Activated T-helper 2 cell treated with anti-CD3 and anti-CD28 coated beads, Interferon-gamma antibody, Interleukin-2, Interleukin-4, amounts not matched to agents 10 μg/mL and 5 μg/mL and 100 μg/mL, durations not matched to agents 14 hours and 24 hours and 36 hours (primary cell): ENCODE data around the gene CHD2. TPM values are rescaled to one million over a fixed set of nuclear protein-coding genes. Genes with fewer than 3 reads are reported as not detected.

Experiments used
- DNase-seq: peaks from one replicate; pipeline ENCODE4 v3.0.0; 2021; ENCODE audit warnings: low spot score
- H3K27ac Mint-ChIP-seq: one replicate; pipeline ENCODE4 v1.8.0; 2021; ENCODE audit warnings: mixed read lengths
- H3K27me3 Mint-ChIP-seq: one replicate; pipeline ENCODE4 v1.8.0; 2021; ENCODE audit warnings: low read depth, mixed read lengths
- H3K36me3 Mint-ChIP-seq: one replicate; pipeline ENCODE4 v1.8.0; 2021; ENCODE audit warnings: low read depth, mixed read lengths
- H3K4me1 Mint-ChIP-seq: one replicate; pipeline ENCODE4 v1.8.0; 2021; ENCODE audit warnings: low read depth, mixed read lengths
- H3K4me3 Mint-ChIP-seq: one replicate; pipeline ENCODE4 v1.8.0; 2021; ENCODE audit warnings: low read depth, mild to moderate bottlenecking, moderate library complexity, mixed read lengths
- H3K9me3 Mint-ChIP-seq: one replicate; pipeline ENCODE4 v1.8.0; 2021; ENCODE audit warnings: mixed read lengths
- intact Hi-C: fragments of 100-400 bp; cut with micrococcal nuclease; formaldehyde crosslinking; loops from one replicate; pipeline ENCODE4 v1.15.1; 2023
- total RNA-seq: library from RNA; stranded (reverse); gene quantifications from 2 replicates; pipeline ENCODE4 v1.2.3, GENCODE V29; 2022

Gene CHD2
- total RNA-seq, 1 donor from 2014 or later = 111 TPM

- H3K4me1 Mint-ChIP-seq = peaks cover 8% of the 10 kb centered on the region
- H3K36me3 Mint-ChIP-seq = peaks cover 76% of the 10 kb centered on the region
- DNase-seq = no peak
- H3K4me3 Mint-ChIP-seq = no peak overlapping the region
- H3K9me3 Mint-ChIP-seq = no peaks in the 10 kb centered on the region
- peak overlapping the region; percentile 21 for H3K27ac Mint-ChIP-seq
- intact Hi-C loops = no loop called here
- H3K27me3 Mint-ChIP-seq = no peaks in the 10 kb centered on the region
Measured at GRCh38 chr15:92968926-92969651, 69.0 kb downstream of the CHD2 start.

- H3K27ac Mint-ChIP-seq = no peak overlapping the region
Measured at GRCh38 chr15:92970656-92971055, 70.5 kb downstream of the CHD2 start.

GRCh38 chr15:92971081-92971480 is 71.0 kb downstream of the CHD2 start:
- peaks cover 78% of the 10 kb centered on the region for H3K36me3 Mint-ChIP-seq
- H3K9me3 Mint-ChIP-seq = no peaks in the 10 kb centered on the region
- H3K27me3 Mint-ChIP-seq = no peaks in the 10 kb centered on the region
- DNase-seq = no peak
- peaks cover 15% of the 10 kb centered on the region for H3K4me1 Mint-ChIP-seq
- peak overlapping the region; percentile 55 for H3K27ac Mint-ChIP-seq
- intact Hi-C loops = no loop called here
- H3K4me3 Mint-ChIP-seq = no peak overlapping the region

More at GRCh38 chr15:92970656-92971055, 70.5 kb downstream of the CHD2 start:
- H3K4me1 Mint-ChIP-seq = peaks cover 15% of the 10 kb centered on the region
- intact Hi-C loops = no loop called here
- no peaks in the 10 kb centered on the region for H3K9me3 Mint-ChIP-seq
- no peaks in the 10 kb centered on the region for H3K27me3 Mint-ChIP-seq
- peaks cover 76% of the 10 kb centered on the region for H3K36me3 Mint-ChIP-seq
- no peak overlapping the region for H3K4me3 Mint-ChIP-seq
- DNase-seq = no peak

GRCh38 chr15:92971713-92972112 is 71.6 kb downstream of the CHD2 start:
- Mint-ChIP-seq H3K4me1 (peaks cover 15% of the 10 kb centered on the region), H3K4me3 (no peak overlapping the region), H3K27ac (peak overlapping the region; percentile 51), H3K9me3 (no peaks in the 10 kb centered on the region), H3K27me3 (no peaks in the 10 kb centered on the region), H3K36me3 (peaks cover 79% of the 10 kb centered on the region)
- intact Hi-C loops = no loop called here
- no peak for DNase-seq

- peak overlapping the region; percentile 11 for H3K27ac Mint-ChIP-seq
- no peaks in the 10 kb centered on the region for H3K9me3 Mint-ChIP-seq
- H3K36me3 Mint-ChIP-seq = peaks cover 81% of the 10 kb centered on the region
- no peaks in the 10 kb centered on the region for H3K27me3 Mint-ChIP-seq
- no peak overlapping the region for H3K4me3 Mint-ChIP-seq
- H3K4me1 Mint-ChIP-seq = peaks cover 17% of the 10 kb centered on the region
- intact Hi-C loops = no loop called here
- DNase-seq = no peak
Measured at GRCh38 chr15:92974183-92974915, 74.2 kb downstream of the CHD2 start.

- Mint-ChIP-seq H3K36me3 (peaks cover 55% of the 10 kb centered on the region), H3K27ac (no peak overlapping the region), H3K4me1 (peaks cover 13% of the 10 kb centered on the region), H3K9me3 (no peaks in the 10 kb centered on the region), H3K27me3 (no peaks in the 10 kb centered on the region), H3K4me3 (no peak overlapping the region)
- DNase-seq = no peak
- intact Hi-C loops = no loop called here
Measured at GRCh38 chr15:92979011-92979701, 79.0 kb downstream of the CHD2 start.

- Mint-ChIP-seq H3K27ac (no peak overlapping the region), H3K27me3 (no peaks in the 10 kb centered on the region), H3K36me3 (peaks cover 52% of the 10 kb centered on the region), H3K9me3 (no peaks in the 10 kb centered on the region), H3K4me3 (no peak overlapping the region), H3K4me1 (peaks cover 7% of the 10 kb centered on the region)
- intact Hi-C loops = no loop called here
- no peak for DNase-seq
Measured at GRCh38 chr15:92981333-92981732, 81.2 kb downstream of the CHD2 start.

GRCh38 chr15:92984161-92984560 is 84.0 kb downstream of the CHD2 start:
- intact Hi-C loops = no loop called here
- Mint-ChIP-seq H3K4me1 (peaks cover 4% of the 10 kb centered on the region), H3K36me3 (peaks cover 46% of the 10 kb centered on the region), H3K27me3 (no peaks in the 10 kb centered on the region), H3K4me3 (no peak overlapping the region), H3K27ac (peak overlapping the region; percentile 21), H3K9me3 (no peaks in the 10 kb centered on the region)
- no peak for DNase-seq

- Mint-ChIP-seq H3K4me3 (no peak overlapping the region), H3K9me3 (no peaks in the 10 kb centered on the region), H3K27ac (no peak overlapping the region), H3K36me3 (peaks cover 70% of the 10 kb centered on the region), H3K27me3 (no peaks in the 10 kb centered on the region), H3K4me1 (peaks cover under 1% of the 10 kb centered on the region)
- DNase-seq = no peak
- intact Hi-C loops = no loop called here
Measured at GRCh38 chr15:92989470-92989869, 89.3 kb downstream of the CHD2 start.

GRCh38 chr15:92990031-92990430 is 89.9 kb downstream of the CHD2 start:
- H3K27ac Mint-ChIP-seq = no peak overlapping the region
- H3K4me3 Mint-ChIP-seq = no peak overlapping the region
- H3K27me3 Mint-ChIP-seq = no peaks in the 10 kb centered on the region
- DNase-seq = no peak
- peaks cover 4% of the 10 kb centered on the region for H3K4me1 Mint-ChIP-seq
- H3K36me3 Mint-ChIP-seq = peaks cover 74% of the 10 kb centered on the region
- intact Hi-C loops = no loop called here
- H3K9me3 Mint-ChIP-seq = no peaks in the 10 kb centered on the region

GRCh38 chr15:92992720-92993119 is 92.6 kb downstream of the CHD2 start:
- Mint-ChIP-seq H3K27ac (no peak overlapping the region), H3K4me3 (no peak overlapping the region)

GRCh38 chr15:92997821-92998220 is 97.7 kb downstream of the CHD2 start:
- no peaks in the 10 kb centered on the region for H3K27me3 Mint-ChIP-seq

More at GRCh38 chr15:92992720-92993119, 92.6 kb downstream of the CHD2 start:
- Mint-ChIP-seq H3K27me3 (no peaks in the 10 kb centered on the region), H3K4me1 (peaks cover 12% of the 10 kb centered on the region), H3K9me3 (no peaks in the 10 kb centered on the region), H3K36me3 (peaks cover 79% of the 10 kb centered on the region)
- intact Hi-C loops = no loop called here
- DNase-seq = no peak

GRCh38 chr15:93001156-93001555 is 101.0 kb downstream of the CHD2 start:
- Mint-ChIP-seq H3K9me3 (no peaks in the 10 kb centered on the region), H3K27ac (no peak overlapping the region), H3K36me3 (peaks cover 90% of the 10 kb centered on the region), H3K4me1 (peaks cover 8% of the 10 kb centered on the region), H3K27me3 (no peaks in the 10 kb centered on the region), H3K4me3 (no peak overlapping the region)
- intact Hi-C loops = no loop called here
- DNase-seq = no peak

More at GRCh38 chr15:92997821-92998220, 97.7 kb downstream of the CHD2 start:
- Mint-ChIP-seq H3K36me3 (peaks cover 83% of the 10 kb centered on the region), H3K27ac (peak overlapping the region; percentile 18), H3K4me3 (no peak overlapping the region), H3K9me3 (no peaks in the 10 kb centered on the region), H3K4me1 (peaks cover 14% of the 10 kb centered on the region)
- intact Hi-C loops = no loop called here
- DNase-seq = no peak
